Smooth muscle cell of the brain vasculature (primary cell): ENCODE measurements around the gene NEK1.

ENCODE experiments used
- DNase-seq: peaks from one replicate; pipeline ENCODE4 v3.0.0-alpha.2; 2012; ENCODE audit warnings: low read depth, low spot score

Gene NEK1

DNA sequence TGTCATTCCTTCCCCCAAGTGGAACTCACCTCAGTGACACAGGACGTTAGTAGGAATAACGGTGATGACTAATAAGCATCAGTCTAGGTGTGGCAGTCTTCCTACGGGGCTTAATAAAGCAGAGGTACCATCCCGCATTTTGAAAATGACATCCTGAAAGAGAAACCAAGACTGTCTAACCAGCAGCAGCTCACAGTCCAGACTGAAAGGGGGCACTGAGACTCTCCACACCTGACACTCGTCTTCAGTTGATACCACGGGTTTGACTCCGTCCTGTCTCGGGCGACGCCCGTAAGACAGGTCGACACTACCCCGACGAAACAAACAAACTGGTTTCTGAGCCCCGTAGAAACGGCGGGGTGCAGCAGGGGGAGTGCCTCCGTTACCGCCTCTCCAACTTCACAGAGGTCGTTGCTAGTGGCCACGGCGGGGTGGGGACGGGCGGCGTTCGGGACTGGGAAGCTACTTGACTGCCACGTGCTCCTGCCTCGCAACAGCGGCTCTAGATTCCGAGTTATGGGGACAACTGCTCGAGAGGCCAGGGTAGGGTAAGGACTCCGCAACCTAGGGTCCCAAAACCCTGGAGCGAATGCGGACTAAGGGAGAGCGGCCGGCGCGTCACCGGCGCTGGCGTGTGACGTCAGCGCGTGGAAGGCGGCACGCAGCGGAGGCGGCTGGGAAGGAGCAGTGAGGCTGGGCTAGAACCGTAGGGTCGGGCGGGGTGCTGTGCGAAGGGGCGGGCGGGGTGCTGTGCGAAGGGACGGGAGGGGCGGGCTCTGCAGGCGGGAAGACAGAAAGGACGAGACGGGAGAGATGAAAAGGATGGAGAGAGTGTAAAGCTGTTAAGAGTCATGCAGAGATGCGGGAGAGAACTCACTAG lies at the start of gene NEK1:
NEK1 (minus strand) TSS at position 593 of the 880 bp plus-strand sequence. CDS start 9,953 bp downstream, outside the sequence.
- peak; percentile 69 for DNase-seq

- no peak for DNase-seq
Measured at GRCh38 chr4:169661761-169662160, 49.4 kb upstream of the NEK1 start.

- DNase-seq = no peak
Measured at GRCh38 chr4:169660929-169661328, 48.5 kb upstream of the NEK1 start.

DNA sequence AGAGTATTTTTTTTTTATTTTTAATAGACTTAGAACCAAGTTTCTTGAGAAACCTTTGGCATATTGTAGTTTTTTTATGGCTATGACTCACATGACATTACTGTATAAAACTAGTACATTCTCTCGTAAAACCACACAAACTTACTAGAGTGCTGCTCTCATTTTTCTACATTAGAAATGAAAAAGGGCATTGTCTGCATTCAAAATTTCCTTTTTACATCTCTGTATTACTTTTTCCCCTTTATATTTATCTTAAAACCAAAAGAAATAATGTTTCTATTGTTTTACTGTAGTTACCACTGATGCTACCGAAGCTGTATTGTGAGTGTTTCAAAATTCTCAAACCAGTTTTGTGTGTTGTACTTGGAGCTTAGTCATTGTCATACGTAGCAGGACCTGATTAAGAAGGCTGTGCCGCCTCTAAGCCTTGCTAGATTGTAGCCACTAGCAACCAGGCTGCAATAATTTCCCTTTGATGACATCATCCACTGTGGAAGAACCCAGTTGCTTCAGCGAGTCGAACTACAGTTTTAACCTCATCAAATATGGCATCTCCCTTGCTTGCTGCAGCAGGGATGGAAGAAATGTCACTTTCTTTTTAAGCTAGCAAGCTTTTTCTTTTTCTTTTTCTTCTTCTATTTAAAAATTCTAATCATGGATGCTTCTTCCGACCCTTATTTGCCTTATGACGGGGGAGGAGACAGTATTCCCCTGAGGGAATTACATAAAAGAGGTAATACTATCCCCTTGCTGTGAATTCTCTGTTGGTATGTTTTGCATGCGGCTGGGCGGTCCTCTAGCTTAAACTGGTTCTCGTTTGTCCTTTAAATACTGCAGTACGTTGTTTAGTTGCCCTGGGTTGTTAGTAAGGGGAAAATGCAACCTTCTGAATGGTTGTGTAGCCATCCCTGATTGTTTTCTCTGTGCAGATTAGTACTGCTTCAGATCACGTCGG lies 47.6 kb upstream of the NEK1 start:
- peak; percentile 87 for DNase-seq

GRCh38 chr4:169658975-169659715 lies 46.8 kb upstream of the NEK1 start:
- DNase-seq = no peak

DNA sequence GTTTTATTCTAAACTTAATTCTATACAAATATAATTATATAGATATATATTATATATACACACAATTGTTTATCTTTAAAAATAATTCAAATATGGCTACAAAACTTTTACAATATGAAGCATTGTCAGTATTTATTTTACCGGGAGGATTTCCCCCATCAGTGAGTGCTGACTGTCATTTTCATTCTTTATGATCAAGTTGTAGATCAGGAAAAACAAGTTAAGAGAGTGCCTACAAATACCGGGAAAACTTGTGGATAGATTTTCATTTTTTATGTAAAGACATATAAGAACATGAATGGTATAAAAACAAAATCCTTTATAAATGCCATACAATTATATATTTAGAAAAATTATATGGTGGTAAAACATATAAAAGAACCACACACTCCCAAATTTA lies 45.8 kb upstream of the NEK1 start:
- no peak for DNase-seq

- DNase-seq = no peak
Measured at GRCh38 chr4:169657470-169658107, 45.2 kb upstream of the NEK1 start.

DNA sequence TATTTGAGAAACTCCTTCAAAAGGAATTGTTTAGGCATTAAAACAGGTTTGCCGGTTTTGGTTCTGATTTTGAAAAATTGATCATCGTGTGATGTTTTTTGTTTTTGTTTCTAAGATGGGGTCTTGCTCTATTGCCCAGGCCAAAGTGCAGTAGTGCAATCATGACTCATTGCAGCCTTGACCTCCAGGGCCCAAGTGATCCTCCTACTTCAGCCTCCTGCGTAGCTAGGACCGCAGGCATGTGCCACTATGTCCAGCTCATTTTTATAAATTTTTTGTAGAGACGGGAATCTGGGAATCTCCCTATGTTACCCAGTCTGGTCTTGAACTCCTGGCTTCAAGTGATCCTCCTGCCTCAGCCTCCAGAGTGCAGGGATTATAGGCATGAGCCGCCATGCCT lies 43.0 kb upstream of the NEK1 start:
- no peak for DNase-seq

DNA sequence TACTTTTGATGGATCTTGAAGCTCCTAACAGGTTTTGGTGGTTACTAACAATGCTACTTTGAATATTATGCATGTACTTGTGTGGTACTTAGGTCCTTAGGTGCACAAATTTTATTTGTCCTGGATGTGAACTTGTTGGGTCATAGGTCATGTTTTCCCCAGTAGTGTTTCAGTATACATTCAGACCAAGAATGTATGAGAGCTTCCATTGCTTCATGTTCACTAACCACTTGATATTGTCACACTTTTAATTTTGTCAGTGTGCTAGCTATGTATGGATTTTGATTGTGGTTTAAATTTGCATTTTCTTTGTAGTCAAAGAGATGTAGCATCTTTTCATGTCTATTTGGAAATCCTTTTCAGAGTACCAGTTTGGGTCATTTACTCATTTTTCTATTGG lies 40.2 kb upstream of the NEK1 start:
- no peak for DNase-seq

GRCh38 chr4:169650227-169650936 lies 38.0 kb upstream of the NEK1 start:
- no peak for DNase-seq

DNA sequence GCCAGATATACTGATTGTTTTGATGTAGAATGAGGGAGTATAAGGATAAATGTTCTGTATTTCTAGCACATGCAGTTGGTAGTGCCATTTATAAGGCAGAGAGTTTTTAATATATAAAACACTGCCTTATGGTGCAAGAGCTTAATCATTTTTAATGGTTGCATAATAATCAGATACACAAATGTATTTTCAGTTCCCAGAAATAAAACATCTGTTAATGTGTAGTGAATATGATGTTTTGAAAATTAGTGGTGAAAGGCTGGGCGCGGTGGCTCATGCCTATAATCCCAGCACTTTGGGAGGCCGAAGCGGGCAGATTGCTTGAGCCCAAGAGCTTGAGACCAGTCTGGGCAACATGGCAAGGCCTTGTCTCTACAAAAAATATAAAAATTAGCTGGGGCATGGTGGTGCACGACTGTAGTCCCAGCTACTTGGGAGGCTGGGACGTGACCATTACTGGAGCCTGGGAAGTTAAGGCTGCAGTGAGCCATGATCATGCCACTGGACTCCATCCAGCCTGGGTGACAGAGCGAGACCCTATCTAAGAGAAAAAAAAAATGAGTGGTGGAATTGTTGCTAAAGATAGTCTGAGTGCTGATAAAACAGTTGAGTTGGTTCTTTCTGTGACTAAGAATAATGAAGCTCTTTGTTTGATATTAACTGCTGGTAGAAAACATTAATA lies 37.3 kb upstream of the NEK1 start:
- DNase-seq = no peak

DNA sequence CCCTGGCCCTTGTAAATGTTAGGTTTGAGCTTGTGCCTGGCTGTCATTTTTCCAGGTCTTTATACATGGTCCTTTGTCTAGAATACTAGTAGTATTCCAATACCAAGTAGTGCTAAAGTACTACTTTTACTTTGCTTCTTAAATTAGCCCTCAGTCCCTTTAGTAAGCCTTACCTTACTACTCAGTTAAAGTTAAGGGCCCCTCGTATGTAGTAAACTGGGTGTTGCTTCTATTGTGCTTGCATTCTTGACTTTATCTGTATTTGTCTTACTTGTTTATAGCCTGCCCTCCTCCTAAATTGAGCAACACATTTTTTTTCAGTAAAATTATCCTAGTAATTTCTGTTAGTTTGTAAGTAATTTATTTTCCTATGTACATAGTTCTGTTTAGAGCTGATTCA lies 33.2 kb upstream of the NEK1 start:
- DNase-seq = no peak

- no peak for DNase-seq
Measured at GRCh38 chr4:169644802-169645201, 32.4 kb upstream of the NEK1 start.

DNA sequence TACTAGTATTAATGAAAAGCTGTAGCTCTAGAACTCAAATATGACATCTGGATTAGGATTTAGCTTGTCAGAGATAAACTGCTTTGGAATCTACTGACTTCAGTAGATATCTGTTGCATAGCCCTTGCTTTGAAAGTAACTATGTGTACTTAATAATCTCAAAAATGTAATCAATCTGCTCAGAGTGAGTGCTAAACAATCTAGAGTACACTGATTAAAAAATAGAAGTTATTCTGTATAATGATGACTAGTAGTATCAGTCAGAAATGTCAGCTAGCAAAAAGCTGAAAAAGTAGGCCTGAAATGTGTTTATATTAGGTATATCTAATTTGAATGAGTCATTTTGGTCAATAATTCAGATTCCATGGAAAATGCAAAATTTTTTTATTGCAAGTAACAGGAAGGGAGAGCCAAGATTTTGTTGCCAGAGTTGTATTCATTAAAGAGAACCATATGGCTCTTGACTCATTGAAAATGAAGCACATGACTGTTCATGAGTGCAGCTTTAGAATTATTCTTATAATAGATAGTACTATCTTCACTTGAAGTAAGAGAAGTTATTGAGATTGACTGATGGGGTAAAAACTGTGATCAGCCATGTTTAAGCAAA lies 28.0 kb upstream of the NEK1 start:
- DNase-seq = no peak

DNA sequence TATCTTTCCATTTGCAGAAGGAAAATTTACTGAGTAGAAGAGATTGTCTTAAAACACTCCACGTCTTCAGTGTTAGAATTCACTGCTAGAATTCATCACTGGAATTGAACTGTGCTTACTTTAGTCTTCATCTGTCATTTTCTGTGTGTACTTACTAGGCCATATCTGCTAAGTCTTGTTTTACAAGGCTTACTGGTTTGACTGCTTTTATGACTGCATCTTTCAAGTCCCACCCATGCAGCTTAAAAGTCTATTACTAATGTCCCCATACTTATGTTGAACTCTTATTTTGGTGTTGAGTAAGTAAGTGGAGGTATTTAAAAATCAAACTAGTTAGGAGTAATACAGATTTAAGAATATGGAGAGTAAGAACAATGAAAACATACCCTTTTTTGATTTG lies 22.6 kb upstream of the NEK1 start:
- no peak for DNase-seq

GRCh38 chr4:169632896-169633295 lies 20.5 kb upstream of the NEK1 start:
- no peak for DNase-seq

DNA sequence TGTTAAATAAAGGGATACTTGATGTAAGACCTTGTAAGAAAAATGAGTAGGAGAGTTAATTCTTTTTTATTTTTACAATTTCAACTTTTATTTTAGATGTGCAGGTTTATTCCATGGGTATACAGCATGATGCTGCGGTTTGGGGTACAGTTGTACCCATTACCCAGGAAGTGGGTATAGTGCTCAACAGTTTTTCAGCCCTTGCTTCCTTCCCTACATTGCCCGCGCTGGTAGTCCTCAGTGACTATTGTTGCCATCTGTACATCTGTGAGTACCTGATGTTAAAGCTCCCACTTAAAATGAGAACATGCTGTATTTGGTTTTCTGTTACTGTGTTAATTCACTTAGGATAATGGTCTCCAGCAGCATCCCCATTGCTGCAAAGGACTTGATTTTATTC lies 17.7 kb upstream of the NEK1 start:
- DNase-seq = no peak

DNA sequence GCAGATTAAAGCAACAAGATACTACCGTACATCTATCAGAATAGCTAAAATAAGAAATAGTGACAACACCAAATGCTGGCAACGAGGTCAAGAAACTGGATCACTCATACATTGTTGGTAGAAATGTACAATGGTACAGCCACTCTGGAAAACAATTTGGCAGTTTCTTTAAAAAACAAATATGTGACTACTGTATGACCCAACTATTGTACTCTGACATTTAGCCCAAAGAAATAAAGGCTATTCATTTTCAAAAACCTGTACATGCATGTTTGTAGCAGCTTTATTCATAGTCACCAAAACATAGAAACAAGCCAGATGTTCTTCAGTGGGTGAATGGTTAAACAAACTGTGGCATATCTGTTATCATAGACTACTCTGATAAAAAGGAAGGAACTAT lies 16.2 kb upstream of the NEK1 start:
- no peak for DNase-seq

- DNase-seq = no peak
Measured at GRCh38 chr4:169627307-169627706, 14.9 kb upstream of the NEK1 start.
